ENCODE data around the gene ATP2A3.

- no peak for TF ChIP-seq PATZ1 (CRISPR knock-in tag; IDR thresholded peaks at IDR 0.05; ENCODE audit: borderline replicate concordance)
- TF ChIP-seq CREB5 (CRISPR knock-in tag; IDR thresholded peaks at IDR 0.05; ENCODE audit: low read depth), result no peak
- TF ChIP-seq ZNF70 (CRISPR knock-in tag; IDR thresholded peaks at IDR 0.05), result no peak
- no peak for TF ChIP-seq ISL1 (CRISPR knock-in tag; IDR thresholded peaks at IDR 0.05)
- no peak for TF ChIP-seq ARNTL (CRISPR knock-in tag; IDR thresholded peaks at IDR 0.05; ENCODE audit: borderline replicate concordance, low read depth)
- TF ChIP-seq TSHZ2 (CRISPR knock-in tag; IDR thresholded peaks at IDR 0.05), result no peak
- no peak for TF ChIP-seq ZFP30 (CRISPR knock-in tag; IDR thresholded peaks at IDR 0.05)
- TF ChIP-seq RARB (CRISPR knock-in tag; IDR thresholded peaks at IDR 0.05), result no peak
- no peak for TF ChIP-seq TOX (CRISPR knock-in tag; IDR thresholded peaks at IDR 0.05; ENCODE audit: borderline replicate concordance)
- TF ChIP-seq BACH2 (CRISPR knock-in tag; IDR thresholded peaks at IDR 0.05; ENCODE audit: borderline replicate concordance), result no peak
- no peak for TF ChIP-seq ZFP3 (CRISPR knock-in tag; IDR thresholded peaks at IDR 0.05)
Observed at GRCh38 chr17:3910420-3911270, 53.6 kb downstream of the ATP2A3 start.

All from SK-N-SH treated with all-trans-retinoic acid at 6 μM for 48 hours (cell line).